Esophagus squamous epithelium (tissue), 4 donors: ENCODE results near the gene CDC14B.

Source experiments
- CTCF ChIP-seq, 6 experiments: fragments of 450-650 bp in 4 of 6; fragments of 200-600 bp in 2 of 6; sonication (generic) in 2 of 6; IDR thresholded peaks; one replicate each; pipeline ENCODE4 v1.5.1; 2016 to 2019; ENCODE audit warnings: antibody characterized with exemption in 6 of 6, mild to moderate bottlenecking in 4 of 6, moderate library complexity in 4 of 6
- POLR2A ChIP-seq, 4 donors: fragments of 450-650 bp; IDR thresholded peaks; one replicate each; pipeline ENCODE4 v1.6.1; 2017; ENCODE audit warnings: antibody characterized with exemption in 4 of 4, mild to moderate bottlenecking in 4 of 4, moderate library complexity in 3 of 4

- no peak for TF ChIP-seq CTCF (IDR thresholded peaks at IDR 0.05)
- TF ChIP-seq POLR2A (IDR thresholded peaks at IDR 0.05), result no peak
Measured at GRCh38 chr9:96493757-96494156, 125.9 kb downstream of the CDC14B start.
